NCI-H82 (cell line): ENCODE data around the gene TSPAN14.
"Not testable (repeated sequence)": the region's sequence is repeated elsewhere in the genome, so short reads cannot be mapped to it uniquely, and the experiment has no call there.

Experiments
- DNase-seq: peaks from one replicate; lab custom pipeline; 2025; lab: John Stamatoyannopoulos, UW

TSPAN14 gene

DNA sequence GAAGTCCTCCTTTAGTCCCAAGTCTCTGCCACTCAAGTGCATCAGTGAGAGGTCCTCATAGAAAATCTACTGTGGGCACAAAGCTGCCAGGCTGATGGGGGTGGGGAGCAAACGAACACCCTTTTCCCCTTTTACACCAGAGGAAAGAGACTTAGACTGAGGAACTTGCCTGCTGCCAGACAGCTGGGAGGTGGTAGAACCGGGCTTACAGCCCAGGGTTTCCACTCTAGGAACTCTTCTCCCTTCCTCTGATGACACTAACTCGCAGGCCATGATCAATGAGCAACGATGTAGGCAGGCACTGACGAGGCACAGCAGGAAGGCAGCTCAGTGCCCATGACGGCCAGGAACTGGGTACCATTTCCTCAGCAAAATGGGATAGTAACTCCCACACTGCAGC, 72.6 kb downstream of the TSPAN14 start:
- no peak for DNase-seq

- DNase-seq = no peak
Observed at GRCh38 chr10:80528185-80528700, 74.1 kb downstream of the TSPAN14 start.

DNA sequence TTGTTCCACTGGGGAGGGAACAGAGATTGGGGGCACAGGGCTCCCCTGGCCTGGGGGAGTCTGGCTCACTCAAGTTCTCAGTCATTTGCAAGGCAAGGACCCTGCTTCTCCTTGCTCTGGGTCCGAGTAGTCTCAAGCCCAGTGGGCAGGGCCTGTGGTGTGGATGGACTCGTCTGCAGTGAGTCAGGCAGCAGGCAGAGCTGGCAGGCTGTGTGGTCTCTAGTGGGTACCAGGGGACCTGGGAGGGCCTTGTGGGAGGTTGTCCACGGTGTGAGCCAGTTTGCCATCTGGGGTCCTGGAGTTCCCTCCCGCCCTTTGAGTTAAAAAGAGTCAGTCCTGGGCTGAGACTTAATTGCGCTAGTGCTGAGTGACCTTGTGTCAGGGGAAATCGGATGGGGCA, 74.8 kb downstream of the TSPAN14 start:
- no peak for DNase-seq

DNA sequence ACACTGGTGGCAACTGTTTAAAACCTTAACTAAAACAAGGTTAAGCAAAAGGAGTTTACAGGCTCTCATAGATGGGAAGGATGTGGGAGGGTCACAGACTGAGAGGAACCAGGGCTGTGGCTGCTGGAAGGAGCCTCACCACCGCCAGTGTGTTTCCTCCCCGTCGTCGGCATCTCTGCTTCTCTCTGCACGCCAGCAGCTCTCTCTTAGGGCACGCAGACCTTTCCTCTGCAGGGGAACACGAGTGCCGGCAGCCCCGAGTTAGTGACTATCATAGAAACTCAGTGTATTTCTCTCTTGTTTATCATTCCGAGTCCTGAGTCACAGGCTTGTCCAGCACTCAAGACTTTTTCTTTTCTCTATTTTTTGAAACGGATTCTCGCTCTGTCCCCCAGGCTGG, 75.5 kb downstream of the TSPAN14 start:
- DNase-seq = no peak

GRCh38 chr10:80530251-80530650, 76.1 kb downstream of the TSPAN14 start:
- peak; percentile 11 for DNase-seq

GRCh38 chr10:80530816-80531215, 76.7 kb downstream of the TSPAN14 start:
- DNase-seq = no peak

GRCh38 chr10:80532571-80532970, 78.5 kb downstream of the TSPAN14 start:
- DNase-seq = no peak

GRCh38 chr10:80534059-80534458, 79.9 kb downstream of the TSPAN14 start:
- DNase-seq = not testable (repeated sequence)

DNA sequence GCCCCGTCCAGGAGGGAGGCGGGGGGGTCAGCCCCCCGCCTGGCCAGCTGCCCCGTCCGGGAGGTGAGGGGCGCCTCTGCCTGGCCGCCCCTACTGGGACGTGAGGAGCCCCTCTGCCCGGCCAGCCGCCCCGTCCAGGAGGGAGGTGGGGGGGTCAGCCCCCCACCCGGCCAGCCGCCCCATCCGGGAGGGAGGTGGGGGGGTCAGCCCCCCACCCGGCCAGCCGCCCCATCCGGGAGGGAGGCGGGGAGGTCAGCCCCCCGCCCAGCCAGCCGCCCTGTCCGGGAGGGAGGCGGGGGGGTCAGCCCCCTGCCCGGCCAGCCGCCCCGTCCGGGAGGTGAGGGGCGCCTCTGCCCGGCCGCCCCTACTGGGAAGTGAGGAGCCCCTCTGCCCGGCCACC, 80.5 kb downstream of the TSPAN14 start:
- DNase-seq = not testable (repeated sequence)

DNA sequence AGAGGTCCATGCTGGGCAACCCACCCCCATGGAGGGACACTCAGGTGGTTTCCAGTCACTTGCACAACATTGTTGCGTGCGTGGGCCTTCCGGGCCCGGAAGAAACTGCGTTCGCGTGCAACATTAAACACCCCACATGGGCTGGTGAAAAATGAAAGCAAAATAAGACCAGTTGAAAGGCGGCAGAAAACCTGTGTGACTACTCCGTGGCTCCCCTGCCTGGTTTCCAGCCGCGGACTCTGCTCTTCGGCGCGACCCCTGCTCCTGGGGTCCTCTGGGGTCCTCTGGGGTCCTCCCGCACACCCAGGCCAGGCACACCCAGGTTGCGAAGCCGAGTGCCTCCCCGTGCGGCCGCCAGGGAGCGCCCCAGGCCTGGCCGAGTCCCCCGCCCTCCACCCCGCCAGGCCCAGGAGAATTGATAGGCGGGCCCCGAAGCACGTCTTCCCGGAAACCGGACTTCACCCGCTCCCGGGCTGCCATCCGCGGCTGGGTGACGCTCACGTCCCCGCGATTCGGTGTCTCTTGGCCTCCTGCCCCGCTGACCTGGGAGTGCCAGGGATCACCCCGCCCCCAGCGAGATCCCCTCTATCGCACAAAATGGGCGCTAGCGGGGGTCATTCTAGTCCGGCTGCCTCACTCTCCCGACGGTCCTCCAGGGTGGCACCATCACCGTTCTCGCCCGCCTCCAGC, 81.7 kb downstream of the TSPAN14 start:
- DNase-seq = no peak

GRCh38 chr10:80536361-80536835, 82.3 kb downstream of the TSPAN14 start:
- no peak for DNase-seq

GRCh38 chr10:80537086-80537735, 83.1 kb downstream of the TSPAN14 start:
- peak; percentile 58 for DNase-seq

GRCh38 chr10:80537736-80538480, 83.8 kb downstream of the TSPAN14 start, which contains the start of gene SH2D4B:
SH2D4B (plus strand) TSS chr10:80537902; CDS start chr10:80538332, 430 bp downstream.
- DNase-seq = no peak

GRCh38 chr10:80538481-80539185, 84.5 kb downstream of the TSPAN14 start:
- DNase-seq = no peak

GRCh38 chr10:80539421-80540031, 85.4 kb downstream of the TSPAN14 start:
- no peak for DNase-seq

DNA sequence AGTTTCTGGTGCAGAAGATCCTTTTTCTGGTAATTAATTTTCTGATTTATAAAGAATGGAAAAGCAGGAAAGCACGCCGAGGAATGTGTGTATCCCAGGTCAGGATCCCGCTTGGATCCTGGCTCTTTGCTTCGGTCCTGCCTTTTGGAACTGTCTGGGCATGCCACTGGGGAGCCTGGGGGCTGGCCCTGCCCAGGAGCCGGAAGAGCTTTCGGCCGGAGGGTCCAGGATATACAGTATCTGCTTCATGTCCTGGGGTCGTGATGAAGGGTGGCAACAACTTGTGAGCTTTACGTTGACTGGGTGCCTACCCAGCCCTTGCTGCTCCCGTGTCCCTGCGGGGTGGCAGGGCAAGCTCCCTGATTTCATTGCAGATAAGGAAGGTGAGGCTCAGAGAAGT, 86.0 kb downstream of the TSPAN14 start:
- no peak for DNase-seq

GRCh38 chr10:80540618-80540980, 86.5 kb downstream of the TSPAN14 start:
- no peak for DNase-seq

GRCh38 chr10:80540981-80541750, 87.1 kb downstream of the TSPAN14 start:
- no peak for DNase-seq

DNA sequence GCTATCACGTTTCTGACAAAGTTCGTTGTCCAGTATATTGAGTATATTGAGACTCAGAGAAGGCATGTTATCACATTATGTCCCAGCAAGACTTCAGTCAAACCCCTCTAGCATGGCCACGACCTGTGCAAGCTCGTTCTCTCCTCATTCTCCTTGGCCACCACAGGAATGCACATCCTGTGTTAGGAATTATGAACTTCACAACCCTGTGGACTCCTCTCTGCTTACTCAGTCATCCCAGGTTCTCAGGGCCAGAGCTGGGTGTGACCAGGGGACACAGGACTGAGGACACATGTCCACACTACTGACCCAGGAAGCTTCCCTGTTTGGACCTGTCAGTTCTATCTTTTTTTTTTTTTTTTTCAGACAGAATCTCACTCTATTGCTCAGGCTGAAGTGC, 87.9 kb downstream of the TSPAN14 start:
- no peak for DNase-seq

DNA sequence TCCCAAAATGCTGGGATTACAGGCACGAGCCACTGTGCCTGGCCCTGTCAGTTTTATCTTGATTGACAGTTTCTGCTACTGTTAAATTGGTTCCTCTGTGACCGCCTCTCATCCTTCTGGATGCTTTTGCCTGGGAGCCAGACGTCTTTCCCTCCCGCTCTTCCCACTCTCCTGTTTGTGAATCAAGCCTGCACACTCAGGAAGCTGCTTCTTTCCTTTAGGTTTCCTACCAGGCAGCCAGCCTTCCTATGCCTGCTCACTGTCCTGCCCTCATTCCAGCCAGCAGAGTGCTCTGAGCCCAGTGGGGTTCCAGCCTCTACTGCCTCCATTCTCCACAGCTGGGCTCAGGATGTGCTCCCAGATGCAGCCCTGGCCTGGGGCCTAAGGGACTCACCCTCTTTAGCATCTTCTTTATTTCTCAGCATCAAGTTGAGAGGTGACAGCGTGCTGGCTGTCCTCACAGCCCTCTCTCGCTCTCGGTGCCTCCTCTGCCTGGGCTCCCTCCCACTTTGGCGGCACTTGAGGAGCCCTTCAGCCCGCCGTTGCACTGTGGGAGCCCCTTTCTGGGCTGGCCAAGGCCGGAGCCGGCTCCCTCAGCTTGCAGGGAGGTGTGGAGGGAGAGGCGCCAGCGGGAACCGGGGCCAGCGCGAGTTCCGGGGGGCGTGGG, 88.7 kb downstream of the TSPAN14 start:
- DNase-seq = no peak
